Osteocyte (in vitro differentiated cells): ENCODE measurements around the gene INTS4. TPM values are rescaled to one million over a fixed set of nuclear protein-coding genes. Genes with fewer than 3 reads are reported as not detected.
"Not testable (repeated sequence)": the region's sequence is repeated elsewhere in the genome, so short reads cannot be mapped to it uniquely, and the experiment has no call there.

Experiments
- DNase-seq: peaks from one replicate; pipeline ENCODE4 v3.0.0; 2021; ENCODE audit warnings: mixed read lengths; ENCODE audit not compliant: unreplicated experiment; ENCODE audit errors: extremely low spot score
- H3K27ac Mint-ChIP-seq: one replicate; pipeline ENCODE4 v1.8.0; 2021; ENCODE audit warnings: mild to moderate bottlenecking, mixed read lengths; ENCODE audit not compliant: unreplicated experiment
- H3K27me3 Mint-ChIP-seq: one replicate; pipeline ENCODE4 v1.8.0; 2021; ENCODE audit warnings: mixed read lengths; ENCODE audit not compliant: unreplicated experiment
- H3K36me3 Mint-ChIP-seq: one replicate; pipeline ENCODE4 v1.8.0; 2021; ENCODE audit warnings: mixed read lengths; ENCODE audit not compliant: unreplicated experiment
- H3K4me1 Mint-ChIP-seq: one replicate; pipeline ENCODE4 v1.8.0; 2021; ENCODE audit warnings: mixed read lengths; ENCODE audit not compliant: unreplicated experiment
- H3K4me3 Mint-ChIP-seq: one replicate; pipeline ENCODE4 v1.8.0; 2021; ENCODE audit warnings: mild to moderate bottlenecking, moderate library complexity, mixed read lengths; ENCODE audit not compliant: unreplicated experiment
- H3K9me3 Mint-ChIP-seq: one replicate; pipeline ENCODE4 v1.8.0; 2021; ENCODE audit warnings: mixed read lengths; ENCODE audit not compliant: unreplicated experiment
- total RNA-seq: library from RNA; stranded (reverse); gene quantifications from 2 replicates; pipeline ENCODE4 v1.2.1, GENCODE V29; 2021
- TF ChIP-seq, protein P1 (sequence below): fragments of 200-600 bp; sonication (generic); IDR thresholded peaks from 2 replicates; pipeline ENCODE4 v1.5.0; 2021; ENCODE audit warnings: antibody characterized with exemption, mild to moderate bottlenecking, moderate library complexity

Gene INTS4
- total RNA-seq, 1 donor from 2014 or later, result 37.9 TPM

DNA sequence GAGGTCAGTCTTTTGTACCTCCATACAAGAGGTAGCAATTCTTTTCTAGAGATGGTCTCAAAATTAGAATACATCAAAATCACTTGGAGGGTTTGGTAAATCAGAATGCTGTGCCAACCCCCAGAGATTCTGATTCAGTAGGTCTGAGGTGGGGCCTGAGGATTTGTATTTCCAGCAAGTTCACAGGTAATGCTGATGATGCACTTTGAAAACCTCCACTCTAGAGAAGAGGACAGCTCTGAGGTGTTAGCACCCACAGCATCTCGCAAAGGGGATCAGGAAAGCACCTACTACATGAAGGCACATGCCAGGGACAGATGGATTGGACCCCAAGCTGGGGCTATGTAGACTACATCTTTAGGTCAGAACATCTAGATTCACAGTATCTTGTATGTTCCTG lies 21.4 kb upstream of the INTS4 start:
- H3K36me3 Mint-ChIP-seq, result no peaks in the 10 kb centered on the region
- H3K27ac Mint-ChIP-seq, result no peak overlapping the region
- H3K4me3 Mint-ChIP-seq, result no peak overlapping the region
- DNase-seq, result no peak
- H3K9me3 Mint-ChIP-seq, result no peaks in the 10 kb centered on the region
- H3K4me1 Mint-ChIP-seq, result peaks cover 11% of the 10 kb centered on the region
- TF ChIP-seq, protein P1, sequence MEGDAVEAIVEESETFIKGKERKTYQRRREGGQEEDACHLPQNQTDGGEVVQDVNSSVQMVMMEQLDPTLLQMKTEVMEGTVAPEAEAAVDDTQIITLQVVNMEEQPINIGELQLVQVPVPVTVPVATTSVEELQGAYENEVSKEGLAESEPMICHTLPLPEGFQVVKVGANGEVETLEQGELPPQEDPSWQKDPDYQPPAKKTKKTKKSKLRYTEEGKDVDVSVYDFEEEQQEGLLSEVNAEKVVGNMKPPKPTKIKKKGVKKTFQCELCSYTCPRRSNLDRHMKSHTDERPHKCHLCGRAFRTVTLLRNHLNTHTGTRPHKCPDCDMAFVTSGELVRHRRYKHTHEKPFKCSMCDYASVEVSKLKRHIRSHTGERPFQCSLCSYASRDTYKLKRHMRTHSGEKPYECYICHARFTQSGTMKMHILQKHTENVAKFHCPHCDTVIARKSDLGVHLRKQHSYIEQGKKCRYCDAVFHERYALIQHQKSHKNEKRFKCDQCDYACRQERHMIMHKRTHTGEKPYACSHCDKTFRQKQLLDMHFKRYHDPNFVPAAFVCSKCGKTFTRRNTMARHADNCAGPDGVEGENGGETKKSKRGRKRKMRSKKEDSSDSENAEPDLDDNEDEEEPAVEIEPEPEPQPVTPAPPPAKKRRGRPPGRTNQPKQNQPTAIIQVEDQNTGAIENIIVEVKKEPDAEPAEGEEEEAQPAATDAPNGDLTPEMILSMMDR, result no peak
- no peaks in the 10 kb centered on the region for H3K27me3 Mint-ChIP-seq

DNA sequence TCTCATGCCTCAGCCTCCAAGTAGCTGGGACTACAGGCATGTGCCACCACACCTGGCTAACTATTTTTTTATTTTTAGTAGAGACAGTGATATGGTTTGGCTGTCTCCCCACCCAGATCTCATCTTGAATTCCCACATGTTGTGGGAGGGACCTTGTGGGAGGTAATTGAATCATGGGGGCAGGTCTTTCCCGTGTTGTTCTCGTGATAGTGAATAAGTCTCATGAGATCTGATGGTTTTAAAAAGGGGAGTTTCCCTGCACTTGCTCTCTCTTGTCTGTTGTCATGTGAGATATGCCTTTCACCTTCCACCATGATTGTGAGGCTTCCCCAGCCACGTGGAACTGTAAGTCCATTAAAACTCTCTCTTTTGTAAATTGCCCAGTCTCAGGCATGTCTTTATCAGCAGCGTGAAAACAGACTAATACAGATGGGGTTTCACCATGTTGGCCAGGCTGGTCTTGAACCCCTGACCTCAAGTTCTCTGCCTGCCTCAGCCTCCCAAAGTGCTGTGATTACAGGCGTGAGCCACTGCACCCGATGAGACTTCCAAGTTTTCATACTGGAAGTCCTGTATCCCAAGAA lies 20.6 kb upstream of the INTS4 start:
- H3K9me3 Mint-ChIP-seq, H3K27ac Mint-ChIP-seq, H3K36me3 Mint-ChIP-seq, H3K4me3 Mint-ChIP-seq, H3K4me1 Mint-ChIP-seq, DNase-seq, H3K27me3 Mint-ChIP-seq: not testable (repeated sequence)

DNA sequence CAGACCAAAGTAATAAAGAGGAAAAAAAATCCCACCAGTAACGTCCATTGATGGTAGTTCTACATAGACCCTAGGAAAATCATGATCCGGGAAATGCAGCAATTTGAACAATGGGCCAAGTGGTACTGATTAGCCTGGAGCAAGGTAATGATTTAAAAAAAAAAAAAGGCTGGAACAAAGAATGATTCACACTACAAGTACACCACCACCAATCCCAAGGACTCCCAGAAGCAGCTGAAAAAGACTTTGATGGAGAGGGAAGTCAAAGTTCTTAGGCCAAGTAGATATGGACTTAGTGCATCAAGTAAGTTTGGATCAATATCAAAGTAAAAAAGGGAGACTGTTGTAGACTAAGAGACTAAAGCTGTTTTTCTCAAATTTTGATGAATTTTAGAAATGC lies 16.8 kb upstream of the INTS4 start:
- Mint-ChIP-seq H3K4me1 (no peaks in the 10 kb centered on the region), H3K4me3 (no peak overlapping the region), H3K36me3 (no peaks in the 10 kb centered on the region), H3K9me3 (no peaks in the 10 kb centered on the region), H3K27ac (no peak overlapping the region), H3K27me3 (no peaks in the 10 kb centered on the region)
- no peak for DNase-seq
- TF ChIP-seq, protein P1, result no peak

DNA sequence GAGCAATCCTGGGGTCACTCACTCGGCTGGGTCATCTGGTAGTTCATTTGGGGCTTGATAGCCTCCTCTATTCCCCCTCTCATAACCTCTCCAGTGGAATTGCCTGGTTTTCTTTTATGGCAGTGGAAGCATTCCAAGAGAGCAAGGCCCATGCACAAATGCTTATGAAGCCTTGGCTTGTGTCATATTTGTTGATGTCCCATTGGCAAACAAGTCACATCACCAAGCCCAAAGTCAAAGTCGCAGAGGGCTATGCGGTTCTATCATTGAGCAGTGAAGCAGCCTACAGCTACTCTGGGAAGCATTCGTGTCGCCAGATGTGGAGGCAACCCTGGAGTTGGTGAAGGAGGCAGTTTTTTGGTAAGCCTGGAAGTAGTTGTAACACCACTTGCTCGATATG lies 16.3 kb upstream of the INTS4 start:
- TF ChIP-seq, protein P1, result no peak
- DNase-seq, result no peak
- no peaks in the 10 kb centered on the region for H3K27me3 Mint-ChIP-seq
- H3K4me3 Mint-ChIP-seq, result no peak overlapping the region
- H3K36me3 Mint-ChIP-seq, result no peaks in the 10 kb centered on the region
- no peaks in the 10 kb centered on the region for H3K9me3 Mint-ChIP-seq
- H3K27ac Mint-ChIP-seq, result no peak overlapping the region
- H3K4me1 Mint-ChIP-seq, result no peaks in the 10 kb centered on the region

DNA sequence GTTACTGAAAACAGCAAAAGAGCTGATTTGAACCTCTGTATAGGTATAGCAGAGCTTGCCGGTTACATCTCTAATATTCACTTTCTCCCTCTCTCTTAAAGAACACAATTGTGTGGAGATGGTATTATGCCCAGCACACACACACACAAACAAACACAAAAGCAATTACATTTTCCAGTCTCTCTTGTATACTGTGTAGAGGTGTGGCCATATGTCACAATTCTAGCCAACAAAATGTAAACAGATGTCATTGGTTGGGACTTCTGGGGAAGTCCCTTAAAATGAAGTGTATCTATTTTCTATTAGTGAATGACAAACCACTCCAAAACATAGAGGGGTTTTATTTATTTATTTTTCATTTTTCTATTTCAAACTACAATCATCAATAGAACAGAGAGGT lies 15.8 kb upstream of the INTS4 start:
- no peaks in the 10 kb centered on the region for H3K36me3 Mint-ChIP-seq
- TF ChIP-seq, protein P1, result no peak

DNA sequence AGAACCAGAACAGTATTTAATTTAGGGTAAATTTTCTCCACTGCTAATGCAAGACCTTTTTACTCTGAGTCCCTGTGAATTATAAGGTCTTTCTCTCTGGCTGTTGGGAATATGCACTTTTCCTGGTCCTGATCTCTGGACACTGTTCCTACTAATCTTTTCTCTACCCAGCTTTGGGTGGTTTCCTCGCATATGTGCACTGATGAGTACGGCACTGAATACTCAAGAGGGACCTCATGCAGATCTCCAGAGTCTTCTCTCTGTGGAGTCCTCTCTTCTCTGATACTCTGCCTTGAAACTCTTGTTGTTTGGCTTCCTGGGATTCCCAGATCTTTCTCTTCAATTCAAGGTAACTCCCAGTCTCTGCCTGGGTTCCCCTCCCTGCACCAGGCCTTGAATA lies 14.6 kb upstream of the INTS4 start:
- Mint-ChIP-seq H3K27me3 (peaks cover 4% of the 10 kb centered on the region), H3K4me3 (no peak overlapping the region), H3K4me1 (no peaks in the 10 kb centered on the region), H3K36me3 (no peaks in the 10 kb centered on the region), H3K9me3 (no peaks in the 10 kb centered on the region), H3K27ac (no peak overlapping the region)
- TF ChIP-seq, protein P1, result no peak
- no peak for DNase-seq

More for the DNA sequence above, 15.8 kb upstream of the INTS4 start:
- Mint-ChIP-seq H3K27me3 (no peaks in the 10 kb centered on the region), H3K27ac (no peak overlapping the region), H3K9me3 (no peaks in the 10 kb centered on the region), H3K4me3 (no peak overlapping the region), H3K4me1 (no peaks in the 10 kb centered on the region)
- no peak for DNase-seq
